CD8-positive, alpha-beta memory T cell (primary cell): ENCODE results near the gene PPFIBP1. TPM values are rescaled to one million over a fixed set of nuclear protein-coding genes. Genes with fewer than 3 reads are reported as not detected.

ENCODE experiments used
- CTCF ChIA-PET: fragments of 350-600 bp; sonication (Branson Sonifier 250); formaldehyde crosslinking; loops from one replicate; lab custom pipeline; 2021; ENCODE audit warnings: antibody characterized with exemption; lab: Charles Lee
- POLR2A ChIA-PET: fragments of 350-600 bp; sonication (Branson Sonifier 250); formaldehyde crosslinking; loops from one replicate; lab custom pipeline; 2021; ENCODE audit warnings: antibody characterized with exemption; lab: Charles Lee
- DNase-seq, 5 donors: peaks; one replicate each; pipeline versions ENCODE4 v3.0.0 to v3.0.0-alpha.2; 2020 to 2022; ENCODE audit warnings: mixed read lengths in 1 of 5
- H3K27ac ChIP-seq: one replicate; pipeline ENCODE4 v1.7.0; 2013; ENCODE audit warnings: low read depth, mild to moderate bottlenecking, low read length, moderate library complexity
- H3K27me3 ChIP-seq: 2 replicates; pipeline ENCODE4 v1.7.0; 2013; ENCODE audit warnings: low read length, mild to moderate bottlenecking; ENCODE audit not compliant: insufficient read depth, poor library complexity, severe bottlenecking
- H3K36me3 ChIP-seq: 2 replicates; pipeline ENCODE4 v1.7.0; 2013; ENCODE audit warnings: mild to moderate bottlenecking, low read length, moderate library complexity; ENCODE audit not compliant: insufficient read depth
- H3K4me1 ChIP-seq: 2 replicates; pipeline ENCODE4 v1.7.0; 2013; ENCODE audit warnings: mild to moderate bottlenecking, low read length, moderate library complexity; ENCODE audit not compliant: insufficient read depth
- H3K4me3 ChIP-seq: 2 replicates; pipeline ENCODE4 v1.7.0; 2013; ENCODE audit warnings: mild to moderate bottlenecking, low read length
- H3K9me3 ChIP-seq: 2 replicates; pipeline ENCODE4 v1.7.0; 2013; ENCODE audit warnings: mild to moderate bottlenecking, low read length
- H3K27ac Mint-ChIP-seq, 8 donors: one replicate each; pipeline ENCODE4 v1.8.0; 2020 to 2021; ENCODE audit warnings: mixed read lengths in 8 of 8, mild to moderate bottlenecking in 6 of 8, inconsistent platforms in 3 of 8, moderate library complexity in 3 of 8
- H3K27me3 Mint-ChIP-seq, 2 donors: one replicate each; pipeline ENCODE4 v1.8.0; 2020 to 2021; ENCODE audit warnings: mixed read lengths in 2 of 2, mild to moderate bottlenecking in 1 of 2, moderate library complexity in 1 of 2
- H3K36me3 Mint-ChIP-seq, 3 donors: one replicate each; pipeline ENCODE4 v1.8.0; 2020 to 2021; ENCODE audit warnings: mixed read lengths in 3 of 3, inconsistent platforms in 1 of 3, mild to moderate bottlenecking in 1 of 3
- H3K4me1 Mint-ChIP-seq, 3 donors: one replicate each; pipeline ENCODE4 v1.8.0; 2020 to 2021; ENCODE audit warnings: mixed read lengths in 3 of 3, inconsistent platforms in 1 of 3, mild to moderate bottlenecking in 1 of 3
- H3K4me3 Mint-ChIP-seq, 7 donors: one replicate each; pipeline ENCODE4 v1.8.0; 2020 to 2021; ENCODE audit warnings: mixed read lengths in 7 of 7, mild to moderate bottlenecking in 6 of 7, moderate library complexity in 4 of 7, inconsistent platforms in 2 of 7
- H3K9me3 Mint-ChIP-seq, 5 donors: one replicate each; pipeline ENCODE4 v1.8.0; 2020 to 2022; ENCODE audit warnings: mixed read lengths in 5 of 5, mild to moderate bottlenecking in 3 of 5, moderate library complexity in 2 of 5, inconsistent platforms in 1 of 5
- polyA plus RNA-seq: library from polyadenylated mRNA; unstranded; fragments of 300-500 nt; fragmentation: Illumina TruSeq; gene quantifications from one replicate; pipeline ENCODE4 v1.2.3, GENCODE V29; 2021
- total RNA-seq, 2 experiments: library from RNA; stranded (reverse); gene quantifications; one replicate each; pipeline ENCODE4 v1.2.3, GENCODE V29; 2021

The PPFIBP1 gene
- total and polyA plus RNA-seq, 3 experiments from 2014 or later: 1.2 to 10.7 (median 6.2) TPM

DNA sequence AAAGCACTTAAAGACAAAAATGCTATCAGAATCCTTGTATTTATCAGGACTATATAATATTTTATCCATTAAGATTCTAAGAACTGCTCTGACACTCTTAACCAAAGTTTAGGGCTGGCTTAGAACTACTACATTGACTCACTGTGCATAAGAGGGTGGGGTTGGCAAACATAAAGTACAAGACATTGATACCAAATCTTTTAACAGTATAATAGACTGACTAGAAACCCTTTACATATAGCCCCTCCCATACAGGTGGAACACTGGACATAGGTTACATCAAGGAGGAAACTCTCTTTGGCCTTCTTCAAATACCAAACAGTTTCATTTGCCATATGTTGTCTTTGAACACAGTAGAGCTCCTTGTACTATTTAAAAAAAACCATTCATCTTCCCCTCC lies 156.6 kb downstream of the PPFIBP1 start:
- Histone ChIP-seq H3K27ac (no peak overlapping the region), H3K36me3 (no peaks in the 10 kb centered on the region), H3K27me3 (no peaks in the 10 kb centered on the region), H3K9me3 (no peaks in the 10 kb centered on the region), H3K4me3 (no peak overlapping the region), H3K4me1 (no peaks in the 10 kb centered on the region)
- ChIA-PET CTCF (no interaction called here), POLR2A (no interaction called here)
- Mint-ChIP-seq H3K4me1 (no peaks in the 10 kb centered on the region), H3K36me3 (no peaks in the 10 kb centered on the region), H3K27ac (peak overlapping the region in 1 of 8 donors; percentile 50), H3K9me3 (no peaks in the 10 kb centered on the region), H3K4me3 (no peak overlapping the region), H3K27me3 (peaks cover 0 to 2% of the 10 kb centered on the region in 2 donors)
- no peak for DNase-seq

DNA sequence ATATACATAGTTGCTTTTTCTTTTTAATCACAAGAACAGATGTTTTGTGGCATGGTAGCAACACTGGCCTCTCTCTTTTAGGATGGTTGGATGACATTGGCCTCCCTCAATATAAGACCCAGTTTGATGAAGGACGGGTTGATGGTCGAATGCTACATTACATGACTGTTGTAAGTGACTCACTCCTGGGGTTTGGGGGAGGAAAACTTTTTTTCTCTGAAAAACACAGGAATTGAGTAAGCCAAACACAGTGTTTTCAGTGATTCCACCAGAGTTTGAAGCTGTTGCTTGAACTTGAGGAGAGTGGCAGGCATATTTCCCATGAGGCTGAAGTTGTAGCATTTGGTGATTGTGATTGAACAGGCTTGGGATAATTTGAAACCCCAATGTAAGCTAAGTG lies 158.5 kb downstream of the PPFIBP1 start:
- CTCF ChIA-PET: no interaction called here
- no peaks in the 10 kb centered on the region for H3K4me1 ChIP-seq
- H3K27ac Mint-ChIP-seq: no peak overlapping the region
- H3K36me3 Mint-ChIP-seq: peaks cover 0 to 1% (median 1%) of the 10 kb centered on the region in 3 donors
- no peaks in the 10 kb centered on the region for H3K27me3 Mint-ChIP-seq
- H3K4me3 Mint-ChIP-seq: no peak overlapping the region
- H3K27me3 ChIP-seq: no peaks in the 10 kb centered on the region
- H3K9me3 ChIP-seq: no peaks in the 10 kb centered on the region
- no peak overlapping the region for H3K4me3 ChIP-seq
- H3K27ac ChIP-seq: no peak overlapping the region
- DNase-seq: no peak
- no peaks in the 10 kb centered on the region for H3K36me3 ChIP-seq
- no peaks in the 10 kb centered on the region for H3K4me1 Mint-ChIP-seq
- POLR2A ChIA-PET: no interaction called here
- no peaks in the 10 kb centered on the region for H3K9me3 Mint-ChIP-seq

DNA sequence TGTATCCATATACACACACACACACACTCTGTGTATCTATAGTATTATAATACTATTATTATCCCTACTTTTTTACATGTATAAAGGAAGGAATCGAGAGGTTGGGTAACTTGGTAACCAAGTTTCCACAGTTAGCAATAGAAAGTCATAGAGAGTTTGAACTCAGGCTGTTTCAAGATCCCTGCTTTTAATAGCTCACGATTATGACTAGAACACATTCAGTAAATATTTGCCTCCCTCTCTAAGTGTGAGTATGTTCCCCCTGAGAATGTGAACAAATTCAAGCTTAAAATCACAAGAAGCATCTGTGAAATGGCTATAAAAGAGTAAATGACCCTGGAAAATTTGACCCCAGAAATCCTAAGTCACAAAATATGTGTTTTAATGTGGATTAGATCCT lies 161.3 kb downstream of the PPFIBP1 start:
- no peaks in the 10 kb centered on the region for H3K9me3 ChIP-seq
- no peaks in the 10 kb centered on the region for H3K4me1 Mint-ChIP-seq
- peaks cover 0 to 2% of the 10 kb centered on the region in 2 donors for H3K27me3 Mint-ChIP-seq
- no peak overlapping the region for H3K27ac ChIP-seq
- H3K4me3 ChIP-seq: no peak overlapping the region
- no peak for DNase-seq
- H3K27me3 ChIP-seq: no peaks in the 10 kb centered on the region
- no peaks in the 10 kb centered on the region for H3K9me3 Mint-ChIP-seq
- POLR2A ChIA-PET: no interaction called here
- H3K36me3 Mint-ChIP-seq: peaks cover 0 to 3% (median 1%) of the 10 kb centered on the region in 3 donors
- H3K27ac Mint-ChIP-seq: no peak overlapping the region
- H3K4me1 ChIP-seq: no peaks in the 10 kb centered on the region
- no peaks in the 10 kb centered on the region for H3K36me3 ChIP-seq
- H3K4me3 Mint-ChIP-seq: no peak overlapping the region
- CTCF ChIA-PET: no interaction called here

DNA sequence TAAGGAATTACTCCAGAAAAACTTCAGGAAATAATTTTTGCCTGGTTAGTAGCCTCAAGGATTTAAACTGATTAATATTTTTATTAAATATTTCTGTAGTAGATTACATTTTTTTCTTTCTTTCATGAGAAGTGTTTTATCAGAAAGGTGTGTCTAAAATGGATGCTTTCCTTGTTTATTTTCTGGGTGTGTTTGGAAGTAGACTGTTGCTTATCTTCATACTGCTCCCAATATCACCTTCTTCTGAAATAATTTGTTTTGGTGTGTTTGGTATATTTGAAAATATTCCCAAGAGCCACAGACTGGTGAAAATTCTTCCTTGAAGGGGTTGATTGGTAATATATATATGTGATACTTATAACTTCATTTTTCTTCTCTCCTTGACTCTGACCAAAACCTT lies 162.1 kb downstream of the PPFIBP1 start:
- H3K27me3 Mint-ChIP-seq: peaks cover 0 to 2% of the 10 kb centered on the region in 2 donors
- no peak overlapping the region for H3K4me3 ChIP-seq
- CTCF ChIA-PET: no interaction called here

DNA sequence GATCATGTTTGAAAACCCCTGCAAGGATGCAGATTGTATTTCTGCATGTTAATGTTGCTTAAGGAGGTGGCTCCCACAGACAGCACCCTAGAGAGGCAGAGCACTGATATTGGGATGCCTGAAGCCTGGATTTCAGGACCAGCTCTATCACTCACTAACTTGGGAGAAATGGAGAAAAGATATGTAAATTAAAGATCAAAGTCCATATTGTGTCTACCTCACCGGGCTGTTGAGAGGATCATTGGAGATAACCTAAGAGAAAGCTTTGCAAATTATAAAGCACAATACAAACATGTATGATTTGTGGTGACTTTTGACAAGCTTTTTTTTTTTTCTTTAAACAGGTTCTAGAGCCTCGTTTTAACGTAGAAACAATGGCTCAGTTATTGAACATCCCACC lies 164.7 kb downstream of the PPFIBP1 start:
- Histone ChIP-seq H3K4me3 (no peak overlapping the region), H3K36me3 (no peaks in the 10 kb centered on the region), H3K4me1 (no peaks in the 10 kb centered on the region), H3K27me3 (no peaks in the 10 kb centered on the region), H3K27ac (no peak overlapping the region), H3K9me3 (no peaks in the 10 kb centered on the region)
- H3K36me3 Mint-ChIP-seq: peaks cover 0 to 4% (median 1%) of the 10 kb centered on the region in 3 donors
- POLR2A ChIA-PET: no interaction called here
- no peaks in the 10 kb centered on the region for H3K4me1 Mint-ChIP-seq
- H3K4me3 Mint-ChIP-seq: no peak overlapping the region
- H3K27ac Mint-ChIP-seq: no peak overlapping the region
- CTCF ChIA-PET: interaction anchor here (1.0 kb wide), 1 partner anchor 25 kb away, joined by 3 read pairs; no protein-coding TSS in a partner anchor
- no peaks in the 10 kb centered on the region for H3K9me3 Mint-ChIP-seq
- no peak for DNase-seq
- H3K27me3 Mint-ChIP-seq: peaks cover 0 to 2% of the 10 kb centered on the region in 2 donors

More for the DNA sequence above, 162.1 kb downstream of the PPFIBP1 start:
- Histone ChIP-seq H3K27ac (no peak overlapping the region), H3K4me1 (no peaks in the 10 kb centered on the region), H3K27me3 (no peaks in the 10 kb centered on the region), H3K9me3 (no peaks in the 10 kb centered on the region), H3K36me3 (no peaks in the 10 kb centered on the region)
- Mint-ChIP-seq H3K27ac (no peak overlapping the region), H3K9me3 (no peaks in the 10 kb centered on the region), H3K36me3 (peaks cover 0 to 3% (median 1%) of the 10 kb centered on the region in 3 donors), H3K4me3 (no peak overlapping the region), H3K4me1 (no peaks in the 10 kb centered on the region)
- DNase-seq: no peak
- POLR2A ChIA-PET: no interaction called here

DNA sequence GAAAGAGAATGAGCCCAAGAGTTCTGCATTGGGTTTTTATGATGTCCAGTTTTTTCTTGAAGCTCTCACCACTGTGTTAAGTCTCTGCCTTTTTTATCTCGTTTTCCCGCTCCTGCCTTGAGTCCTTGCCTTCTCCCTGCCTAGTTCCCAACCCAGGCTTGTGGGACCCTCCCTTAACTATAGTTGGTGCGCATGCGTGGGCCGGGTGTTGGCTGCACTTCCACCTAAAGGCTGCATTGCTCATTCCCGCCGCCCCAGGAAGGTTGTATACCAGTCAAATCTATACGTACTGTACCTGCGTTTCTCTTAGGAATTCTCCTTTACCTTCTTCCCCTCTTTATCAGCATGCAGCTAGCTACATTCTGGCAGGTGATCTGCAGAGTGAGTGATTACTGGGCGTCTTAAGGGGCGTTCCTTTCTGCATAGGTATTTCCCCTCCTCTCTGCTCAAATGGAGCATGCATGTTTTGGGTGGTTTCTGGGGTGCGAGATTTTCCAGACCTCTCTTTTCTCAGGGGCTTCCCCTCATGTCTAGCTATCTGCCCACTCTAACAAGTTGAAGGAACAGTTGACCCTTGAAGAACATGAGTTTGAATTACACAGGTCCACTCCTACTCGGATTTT lies 165.7 kb downstream of the PPFIBP1 start:
- Histone ChIP-seq H3K36me3 (no peaks in the 10 kb centered on the region), H3K27ac (no peak overlapping the region), H3K4me3 (no peak overlapping the region), H3K9me3 (no peaks in the 10 kb centered on the region), H3K4me1 (no peaks in the 10 kb centered on the region), H3K27me3 (no peaks in the 10 kb centered on the region)
- no peak overlapping the region for H3K27ac Mint-ChIP-seq
- ChIA-PET CTCF (interaction anchor here (1.0 kb wide), 1 partner anchor 26 kb away, joined by 3 read pairs; no protein-coding TSS in a partner anchor), POLR2A (no interaction called here)
- no peaks in the 10 kb centered on the region for H3K4me1 Mint-ChIP-seq
- H3K9me3 Mint-ChIP-seq: no peaks in the 10 kb centered on the region
- H3K4me3 Mint-ChIP-seq: no peak overlapping the region
- no peak for DNase-seq
- peaks cover 0 to 2% of the 10 kb centered on the region in 2 donors for H3K27me3 Mint-ChIP-seq
- H3K36me3 Mint-ChIP-seq: peaks cover 0 to 4% (median 1%) of the 10 kb centered on the region in 3 donors

DNA sequence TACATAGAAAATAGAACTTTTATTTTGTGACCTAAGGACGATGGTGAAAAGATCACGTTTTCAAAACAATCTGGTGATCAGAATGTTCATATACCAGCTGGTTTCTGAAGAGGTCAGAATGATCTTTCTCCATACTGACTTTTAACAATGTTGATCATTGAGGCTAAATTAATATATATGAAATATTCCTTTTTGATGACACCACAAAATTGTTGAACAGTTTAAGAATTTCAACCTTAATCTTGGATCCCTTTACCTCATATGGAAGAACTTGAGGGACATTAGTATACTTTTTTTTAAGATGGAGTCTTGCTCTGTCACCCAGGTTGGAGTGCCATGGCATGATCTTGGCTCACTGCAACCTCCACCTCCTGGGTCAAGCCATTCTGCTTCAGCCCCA lies 169.4 kb downstream of the PPFIBP1 start:
- H3K27me3 ChIP-seq: no peaks in the 10 kb centered on the region
- H3K4me3 ChIP-seq: no peak overlapping the region
- ChIA-PET POLR2A (no interaction called here), CTCF (no interaction called here)
- no peak overlapping the region for H3K27ac ChIP-seq
- Mint-ChIP-seq H3K27me3 (peaks cover 2 to 12% of the 10 kb centered on the region in 2 donors), H3K9me3 (no peaks in the 10 kb centered on the region), H3K27ac (no peak overlapping the region), H3K36me3 (peaks cover 0 to 3% (median 0%) of the 10 kb centered on the region in 3 donors), H3K4me1 (no peaks in the 10 kb centered on the region), H3K4me3 (no peak overlapping the region)
- DNase-seq: no peak
- no peaks in the 10 kb centered on the region for H3K4me1 ChIP-seq
- H3K9me3 ChIP-seq: no peaks in the 10 kb centered on the region
- no peaks in the 10 kb centered on the region for H3K36me3 ChIP-seq

DNA sequence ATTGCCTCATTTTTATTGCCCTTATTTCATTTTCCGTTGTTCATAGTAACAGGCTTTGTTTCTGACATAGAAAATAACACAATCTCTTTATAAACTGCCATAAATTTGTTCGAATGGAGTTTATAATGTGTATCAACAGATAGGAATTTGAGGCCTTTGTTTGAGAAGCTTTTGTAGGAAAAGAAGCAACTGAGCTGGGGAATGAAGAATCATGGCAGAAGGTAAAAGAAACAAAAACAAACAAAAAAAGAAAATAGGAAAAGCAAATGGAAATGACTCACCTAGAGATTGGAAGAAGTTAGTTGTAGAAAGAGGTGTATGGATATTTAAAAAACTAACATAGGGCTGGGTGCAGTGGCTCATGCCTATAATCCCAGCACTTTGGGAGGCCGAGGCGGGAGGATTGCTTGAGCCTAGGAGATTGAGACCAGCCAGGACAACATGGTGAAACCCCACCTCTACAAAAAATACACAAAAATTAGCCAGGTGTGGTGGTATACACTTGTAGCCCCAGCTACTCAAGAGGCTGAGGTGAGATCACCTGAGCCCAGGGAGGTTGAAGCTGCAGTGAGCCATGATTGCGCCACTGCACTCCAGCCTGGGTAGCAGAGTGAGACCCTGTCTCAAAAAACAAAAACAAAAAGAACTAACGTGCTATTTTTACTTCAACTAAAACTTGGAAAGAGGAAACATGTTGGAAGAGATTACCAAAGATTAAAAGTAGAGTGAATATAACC lies 171.7 kb downstream of the PPFIBP1 start:
- no peaks in the 10 kb centered on the region for H3K27me3 ChIP-seq
- Mint-ChIP-seq H3K9me3 (no peaks in the 10 kb centered on the region), H3K4me3 (no peak overlapping the region), H3K36me3 (peaks cover 0 to 1% (median 0%) of the 10 kb centered on the region in 3 donors), H3K27ac (peak overlapping the region in 1 of 8 donors; percentile 73), H3K4me1 (no peaks in the 10 kb centered on the region), H3K27me3 (peaks cover 1 to 30% of the 10 kb centered on the region in 2 donors)
- no peaks in the 10 kb centered on the region for H3K4me1 ChIP-seq
- ChIA-PET CTCF (no interaction called here), POLR2A (no interaction called here)
- no peaks in the 10 kb centered on the region for H3K36me3 ChIP-seq
- H3K4me3 ChIP-seq: no peak overlapping the region
- H3K9me3 ChIP-seq: no peaks in the 10 kb centered on the region
- DNase-seq: no peak
- H3K27ac ChIP-seq: no peak overlapping the region
